SKM-1 (cell line): Measurements from ENCODE around the gene SLC18A2.
"Not testable (repeated sequence)": the region's sequence is repeated elsewhere in the genome, so short reads cannot be mapped to it uniquely, and the experiment has no call there.

Source experiments
- DNase-seq: peaks from one replicate; lab custom pipeline; 2025; ENCODE audit not compliant: unreplicated experiment; lab: John Stamatoyannopoulos, UW

The SLC18A2 gene

GRCh38 chr10:117262291-117262902, 21.5 kb downstream of the SLC18A2 start:
- DNase-seq = no peak

- DNase-seq = no peak
These were observed 22.0 kb downstream of the SLC18A2 start for GRCh38 chr10:117262903-117263293.

- no peak for DNase-seq
These were observed 23.9 kb downstream of the SLC18A2 start for GRCh38 chr10:117264782-117265181.

GRCh38 chr10:117266400-117266799, 25.5 kb downstream of the SLC18A2 start:
- DNase-seq = no peak

GRCh38 chr10:117266812-117267211, 25.9 kb downstream of the SLC18A2 start:
- no peak for DNase-seq

GRCh38 chr10:117268258-117268657, 27.3 kb downstream of the SLC18A2 start:
- no peak for DNase-seq

GRCh38 chr10:117268907-117269306, 28.0 kb downstream of the SLC18A2 start:
- no peak for DNase-seq

- no peak for DNase-seq
These were observed 30.5 kb downstream of the SLC18A2 start for GRCh38 chr10:117271427-117271826.

- peak; percentile 58 for DNase-seq
These were observed 31.5 kb downstream of the SLC18A2 start for GRCh38 chr10:117272195-117273076.

- DNase-seq = no peak
These were observed 33.1 kb downstream of the SLC18A2 start for GRCh38 chr10:117273980-117274379.

GRCh38 chr10:117274509-117274908, 33.6 kb downstream of the SLC18A2 start:
- no peak for DNase-seq

GRCh38 chr10:117275121-117275520, 34.2 kb downstream of the SLC18A2 start:
- DNase-seq = no peak

- DNase-seq = no peak
These were observed 36.8 kb downstream of the SLC18A2 start for GRCh38 chr10:117277675-117278074.

- DNase-seq = no peak
These were observed 44.0 kb downstream of the SLC18A2 start for GRCh38 chr10:117284716-117285494.

- not testable (repeated sequence) for DNase-seq
These were observed 50.0 kb downstream of the SLC18A2 start for GRCh38 chr10:117290872-117291271.

GRCh38 chr10:117294039-117294645, 53.2 kb downstream of the SLC18A2 start:
- DNase-seq = no peak

- no peak for DNase-seq
These were observed 53.8 kb downstream of the SLC18A2 start for GRCh38 chr10:117294735-117295134.

GRCh38 chr10:117298219-117298618, 57.3 kb downstream of the SLC18A2 start:
- DNase-seq = no peak

GRCh38 chr10:117299435-117299834, 58.5 kb downstream of the SLC18A2 start:
- no peak for DNase-seq

- no peak for DNase-seq
These were observed 59.8 kb downstream of the SLC18A2 start for GRCh38 chr10:117300671-117301070.

- DNase-seq = not testable (repeated sequence)
These were observed 62.5 kb downstream of the SLC18A2 start for GRCh38 chr10:117303451-117303850.
